Thyroid gland (tissue), 4 donors: Measurements from ENCODE around the gene ARSJ.

Source experiments
- CTCF ChIP-seq, 6 experiments: fragments of 200-600 bp in 3 of 6; fragments of 450-650 bp in 3 of 6; sonication (generic) in 3 of 6; IDR thresholded peaks; one replicate each; pipeline ENCODE4 v1.5.1; 2016 to 2019; ENCODE audit warnings: antibody characterized with exemption in 6 of 6, mild to moderate bottlenecking in 2 of 6, inconsistent platforms in 1 of 6, moderate library complexity in 1 of 6
- POLR2A ChIP-seq, 2 donors: fragments of 450-650 bp; IDR thresholded peaks; one replicate each; pipeline ENCODE4 v1.6.1; 2017; ENCODE audit warnings: antibody characterized with exemption in 2 of 2, mild to moderate bottlenecking in 2 of 2, moderate library complexity in 1 of 2

- TF ChIP-seq CTCF (IDR thresholded peaks at IDR 0.05) (no peak), POLR2A (IDR thresholded peaks at IDR 0.05) (no peak)
These were observed 80.0 kb downstream of the ARSJ start for GRCh38 chr4:113899271-113900070.
